Measurements from ENCODE around the gene EPB41L1. TPM values are rescaled to one million over a fixed set of nuclear protein-coding genes. Genes with fewer than 3 reads are reported as not detected.

EPB41L1 gene
- total and polyA plus RNA-seq, 12 donors, result 7.5 to 21.7 (median 15.8) TPM

GRCh38 chr20:36261389-36262105 lies 107.0 kb downstream of the EPB41L1 start:
- peaks cover 0 to 5% (median 0%) of the 10 kb centered on the region in 7 donors for H3K27me3 ChIP-seq
- H3K27ac ChIP-seq, result no peak overlapping the region
- ATAC-seq, result no peak
- WGBS, 2 donors, result 78 to 85% methylated on average over 12 of the region's 12 CpGs
- H3K36me3 ChIP-seq, result peaks cover 0 to 13% (median 3%) of the 10 kb centered on the region in 9 donors
- no peak for DNase-seq
- H3K9me3 ChIP-seq, result no peaks in the 10 kb centered on the region
- no peak overlapping the region for H3K4me3 ChIP-seq
- intact Hi-C loops (cut with DNase I), result loop anchor here in 1 of 10 donors (5.0 kb wide), 1 partner anchor 151 kb away; no protein-coding TSS in a partner anchor
- no peaks in the 10 kb centered on the region for H3K4me1 ChIP-seq
- TF ChIP-seq, protein P1, sequence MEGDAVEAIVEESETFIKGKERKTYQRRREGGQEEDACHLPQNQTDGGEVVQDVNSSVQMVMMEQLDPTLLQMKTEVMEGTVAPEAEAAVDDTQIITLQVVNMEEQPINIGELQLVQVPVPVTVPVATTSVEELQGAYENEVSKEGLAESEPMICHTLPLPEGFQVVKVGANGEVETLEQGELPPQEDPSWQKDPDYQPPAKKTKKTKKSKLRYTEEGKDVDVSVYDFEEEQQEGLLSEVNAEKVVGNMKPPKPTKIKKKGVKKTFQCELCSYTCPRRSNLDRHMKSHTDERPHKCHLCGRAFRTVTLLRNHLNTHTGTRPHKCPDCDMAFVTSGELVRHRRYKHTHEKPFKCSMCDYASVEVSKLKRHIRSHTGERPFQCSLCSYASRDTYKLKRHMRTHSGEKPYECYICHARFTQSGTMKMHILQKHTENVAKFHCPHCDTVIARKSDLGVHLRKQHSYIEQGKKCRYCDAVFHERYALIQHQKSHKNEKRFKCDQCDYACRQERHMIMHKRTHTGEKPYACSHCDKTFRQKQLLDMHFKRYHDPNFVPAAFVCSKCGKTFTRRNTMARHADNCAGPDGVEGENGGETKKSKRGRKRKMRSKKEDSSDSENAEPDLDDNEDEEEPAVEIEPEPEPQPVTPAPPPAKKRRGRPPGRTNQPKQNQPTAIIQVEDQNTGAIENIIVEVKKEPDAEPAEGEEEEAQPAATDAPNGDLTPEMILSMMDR (IDR thresholded peaks at IDR 0.05), result no peak

DNA sequence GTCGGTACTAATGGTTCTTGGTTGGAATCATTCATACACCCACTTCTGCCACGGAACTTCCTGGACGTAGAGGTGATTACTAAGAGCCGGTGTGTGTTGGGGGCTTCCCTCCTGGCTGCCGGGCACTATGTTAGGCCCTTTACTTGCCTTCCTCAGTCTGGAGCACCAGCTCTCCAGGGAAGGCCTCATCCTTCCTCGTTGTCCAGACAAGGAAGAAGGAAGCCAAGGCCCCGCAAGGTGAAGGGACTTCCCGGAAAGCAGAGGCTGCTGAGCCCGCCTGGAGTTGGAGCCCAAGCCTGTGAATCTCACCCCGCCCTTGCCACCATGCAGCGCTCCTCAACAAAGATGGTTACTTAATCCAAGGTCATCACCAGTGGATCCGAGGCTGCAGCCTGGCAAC lies 107.9 kb downstream of the EPB41L1 start:
- Histone ChIP-seq H3K9me3 (no peaks in the 10 kb centered on the region), H3K27ac (no peak overlapping the region), H3K4me3 (no peak overlapping the region), H3K27me3 (peaks cover 0 to 5% (median 0%) of the 10 kb centered on the region in 7 donors), H3K36me3 (peaks cover 0 to 4% (median 0%) of the 10 kb centered on the region in 9 donors), H3K4me1 (no peaks in the 10 kb centered on the region)
- WGBS, 2 donors, result 81 to 85% methylated on average over 12 of the region's 12 CpGs
- intact Hi-C loops (cut with DNase I), result loop anchor here in 1 of 10 donors (5.0 kb wide), 1 partner anchor 150 kb away; no protein-coding TSS in a partner anchor
- DNase-seq (no peak), ATAC-seq (no peak)
- TF ChIP-seq, protein P1 (IDR thresholded peaks at IDR 0.05), result no peak

DNA sequence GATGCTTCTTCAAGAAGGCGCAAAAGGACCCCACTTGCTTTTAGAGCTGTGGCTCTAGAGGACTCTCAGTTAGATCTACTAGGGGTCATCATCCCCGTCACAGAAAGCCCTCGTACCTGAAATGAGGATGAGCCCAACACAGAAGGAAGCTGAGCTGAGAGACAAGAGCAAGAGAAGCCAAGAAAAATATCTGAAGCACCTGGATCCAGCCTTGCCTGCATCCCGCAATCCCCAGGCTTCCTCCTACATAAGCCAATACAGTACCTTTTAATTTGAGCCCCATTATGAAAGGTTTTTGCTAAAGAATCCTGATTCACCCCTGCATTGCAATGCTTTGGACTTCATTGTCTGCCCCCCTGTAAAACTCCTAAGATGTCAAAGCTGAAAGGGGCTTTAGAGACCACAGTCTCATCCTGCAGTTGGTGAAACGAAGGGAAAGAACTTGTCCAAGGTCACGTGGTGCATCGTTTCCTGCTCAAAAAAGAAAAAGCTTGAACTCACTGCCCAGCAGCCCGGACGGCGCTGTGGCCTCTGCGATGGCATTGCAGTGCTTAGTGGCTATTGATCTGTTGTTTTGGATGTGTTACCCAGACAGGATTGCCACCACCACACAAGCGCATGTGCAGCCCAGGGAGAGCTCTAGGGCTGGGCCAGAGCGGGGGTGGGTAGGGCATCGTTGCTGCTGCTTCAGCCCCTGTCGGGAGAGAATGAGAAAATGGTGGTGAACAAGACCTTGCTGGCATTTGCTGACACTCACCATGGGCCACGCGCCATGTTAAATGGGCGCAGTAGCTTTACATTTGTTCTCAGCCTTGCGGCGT lies 110.1 kb downstream of the EPB41L1 start:
- no peak for DNase-seq
- Histone ChIP-seq H3K27ac (no peak overlapping the region), H3K27me3 (peaks cover 0 to 5% (median 0%) of the 10 kb centered on the region in 7 donors), H3K4me3 (no peak overlapping the region), H3K9me3 (no peaks in the 10 kb centered on the region), H3K4me1 (no peaks in the 10 kb centered on the region), H3K36me3 (no peaks in the 10 kb centered on the region)
- 86 to 89% methylated on average over 20 of the region's 20 CpGs for WGBS, 2 donors
- TF ChIP-seq, protein P1 (IDR thresholded peaks at IDR 0.05), result no peak
- intact Hi-C loops (cut with DNase I), result loop anchor here in 1 of 10 donors (5.0 kb wide), 1 partner anchor 148 kb away; no protein-coding TSS in a partner anchor
- no peak for ATAC-seq

- no peaks in the 10 kb centered on the region for H3K36me3 ChIP-seq
- H3K4me1 ChIP-seq, result no peaks in the 10 kb centered on the region
- DNase-seq, result no peak
- no peak overlapping the region for H3K27ac ChIP-seq
- TF ChIP-seq, protein P1 (IDR thresholded peaks at IDR 0.05), result no peak
- H3K9me3 ChIP-seq, result no peaks in the 10 kb centered on the region
- intact Hi-C loops (cut with DNase I), result no loop called here
- no peak overlapping the region for H3K4me3 ChIP-seq
- H3K27me3 ChIP-seq, result peaks cover 0 to 5% (median 0%) of the 10 kb centered on the region in 7 donors
- WGBS, 2 donors, result 83 to 84% methylated on average over 6 of the region's 6 CpGs
- no peak for ATAC-seq
Measured at GRCh38 chr20:36266189-36266588, 111.6 kb downstream of the EPB41L1 start.
